Retinal pigment epithelial cell (primary cell): Measurements from ENCODE around the gene TTLL13.

Source experiments
- DNase-seq: peaks from one replicate; pipeline ENCODE4 v3.0.0-alpha.2; 2010; ENCODE audit warnings: low read depth
- H3K4me3 ChIP-seq: 2 replicates; pipeline ENCODE4 v1.5.1; 2011; ENCODE audit warnings: mild to moderate bottlenecking, low read length, control low read depth, moderate library complexity
- TF ChIP-seq, protein P1 (sequence below): conservative IDR thresholded peaks from 2 replicates; pipeline ENCODE4 v1.5.1; 2011; ENCODE audit warnings: low read depth, low read length, control low read depth, inconsistent platforms

The TTLL13 gene

DNA sequence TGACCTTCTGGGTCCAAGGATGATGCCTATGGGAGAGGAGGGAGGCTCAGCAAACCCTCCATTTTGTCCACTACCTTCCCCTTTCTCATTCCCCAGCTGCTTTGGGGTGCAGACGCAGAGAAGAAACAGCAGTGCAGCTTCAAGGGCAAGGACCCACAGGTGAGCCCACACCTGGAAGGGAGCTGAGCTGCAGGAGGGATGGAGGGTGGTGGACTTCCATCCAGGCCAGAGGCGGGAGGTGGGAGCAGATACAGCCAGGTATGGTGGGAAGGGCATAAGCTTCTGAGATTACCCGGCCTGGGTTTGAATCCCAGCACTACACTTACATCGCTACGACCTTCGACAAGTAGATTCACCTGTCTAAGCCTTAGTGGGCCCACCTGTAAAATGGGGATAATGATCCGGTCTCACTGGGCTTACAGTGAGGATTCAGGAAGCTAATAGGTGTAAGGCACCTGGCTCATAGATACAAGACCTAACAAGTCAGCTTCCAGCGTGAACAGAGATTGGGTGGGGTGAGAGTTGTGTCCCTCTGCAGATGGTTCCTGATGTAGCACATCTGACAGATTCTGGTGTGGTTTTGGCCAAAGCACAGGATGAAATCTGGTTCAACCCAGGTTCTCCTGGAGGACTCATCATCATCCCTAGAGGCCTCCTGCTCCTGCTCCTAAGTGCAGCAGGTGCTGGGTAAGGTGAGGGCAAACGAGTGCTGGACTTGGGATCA is 31.5 kb upstream of the TTLL13 start:
- no peak for DNase-seq
- TF ChIP-seq, protein P1, sequence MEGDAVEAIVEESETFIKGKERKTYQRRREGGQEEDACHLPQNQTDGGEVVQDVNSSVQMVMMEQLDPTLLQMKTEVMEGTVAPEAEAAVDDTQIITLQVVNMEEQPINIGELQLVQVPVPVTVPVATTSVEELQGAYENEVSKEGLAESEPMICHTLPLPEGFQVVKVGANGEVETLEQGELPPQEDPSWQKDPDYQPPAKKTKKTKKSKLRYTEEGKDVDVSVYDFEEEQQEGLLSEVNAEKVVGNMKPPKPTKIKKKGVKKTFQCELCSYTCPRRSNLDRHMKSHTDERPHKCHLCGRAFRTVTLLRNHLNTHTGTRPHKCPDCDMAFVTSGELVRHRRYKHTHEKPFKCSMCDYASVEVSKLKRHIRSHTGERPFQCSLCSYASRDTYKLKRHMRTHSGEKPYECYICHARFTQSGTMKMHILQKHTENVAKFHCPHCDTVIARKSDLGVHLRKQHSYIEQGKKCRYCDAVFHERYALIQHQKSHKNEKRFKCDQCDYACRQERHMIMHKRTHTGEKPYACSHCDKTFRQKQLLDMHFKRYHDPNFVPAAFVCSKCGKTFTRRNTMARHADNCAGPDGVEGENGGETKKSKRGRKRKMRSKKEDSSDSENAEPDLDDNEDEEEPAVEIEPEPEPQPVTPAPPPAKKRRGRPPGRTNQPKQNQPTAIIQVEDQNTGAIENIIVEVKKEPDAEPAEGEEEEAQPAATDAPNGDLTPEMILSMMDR: no peak
- H3K4me3 ChIP-seq: no peak overlapping the region

DNA sequence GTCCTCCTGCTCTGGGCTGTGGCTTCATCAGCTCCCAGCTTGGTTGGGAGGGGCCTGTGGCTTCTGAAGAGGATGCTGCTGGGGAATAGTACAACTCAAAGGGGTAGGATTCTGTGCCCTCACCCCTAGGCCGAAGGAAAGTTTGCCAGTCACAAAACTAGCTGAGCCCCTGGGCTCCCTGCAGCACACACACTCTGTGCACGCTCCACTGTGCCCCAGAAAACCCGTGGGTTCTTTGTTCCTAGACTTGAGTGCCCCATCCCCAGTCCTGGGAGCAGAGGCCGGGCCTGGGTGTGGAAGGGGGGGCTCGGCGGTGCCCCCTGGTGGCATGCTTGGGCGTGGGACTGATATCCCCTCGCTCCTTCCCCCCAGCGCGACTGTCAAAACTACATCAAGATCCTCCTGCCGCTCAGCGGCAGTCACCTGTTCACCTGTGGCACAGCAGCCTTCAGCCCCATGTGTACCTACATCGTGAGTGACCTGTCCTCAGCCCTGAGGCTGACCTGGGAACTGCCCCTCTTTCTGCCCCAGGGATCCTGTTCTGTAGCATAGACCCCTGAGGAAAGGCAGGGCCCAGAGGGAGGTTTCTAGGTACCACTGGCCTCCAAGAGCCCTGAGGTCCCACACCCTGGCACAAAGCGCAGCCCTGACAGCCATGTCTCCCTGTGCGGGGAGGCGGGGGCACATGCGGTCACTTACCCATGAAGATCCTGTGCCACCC is 29.8 kb upstream of the TTLL13 start:
- DNase-seq: no peak
- TF ChIP-seq, protein P1: peak; percentile 74
- no peak overlapping the region for H3K4me3 ChIP-seq

DNA sequence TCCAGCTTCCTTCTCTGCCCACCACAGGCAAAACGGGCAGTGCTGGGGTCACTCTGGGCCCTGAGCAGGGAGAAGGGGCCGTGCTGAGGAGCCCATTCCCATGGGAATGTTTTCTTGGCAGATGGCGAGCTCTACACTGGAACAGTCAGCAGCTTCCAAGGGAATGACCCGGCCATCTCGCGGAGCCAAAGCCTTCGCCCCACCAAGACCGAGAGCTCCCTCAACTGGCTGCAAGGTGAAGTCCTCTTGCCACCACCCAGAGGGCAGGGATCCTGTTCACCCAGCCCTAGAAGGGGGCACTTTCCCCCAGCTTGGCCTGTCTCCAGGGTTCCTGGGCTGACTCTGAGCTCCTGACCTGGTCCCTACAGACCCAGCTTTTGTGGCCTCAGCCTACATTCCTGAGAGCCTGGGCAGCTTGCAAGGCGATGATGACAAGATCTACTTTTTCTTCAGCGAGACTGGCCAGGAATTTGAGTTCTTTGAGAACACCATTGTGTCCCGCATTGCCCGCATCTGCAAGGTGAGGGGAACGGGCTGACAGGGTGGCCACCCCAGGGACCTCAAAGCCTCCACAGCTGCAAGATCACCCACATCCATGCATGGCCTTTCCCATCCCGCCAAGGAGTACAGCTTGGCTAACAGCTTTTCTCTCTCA is 28.0 kb upstream of the TTLL13 start:
- H3K4me3 ChIP-seq: no peak overlapping the region
- no peak for DNase-seq
- TF ChIP-seq, protein P1: peak; percentile 93

DNA sequence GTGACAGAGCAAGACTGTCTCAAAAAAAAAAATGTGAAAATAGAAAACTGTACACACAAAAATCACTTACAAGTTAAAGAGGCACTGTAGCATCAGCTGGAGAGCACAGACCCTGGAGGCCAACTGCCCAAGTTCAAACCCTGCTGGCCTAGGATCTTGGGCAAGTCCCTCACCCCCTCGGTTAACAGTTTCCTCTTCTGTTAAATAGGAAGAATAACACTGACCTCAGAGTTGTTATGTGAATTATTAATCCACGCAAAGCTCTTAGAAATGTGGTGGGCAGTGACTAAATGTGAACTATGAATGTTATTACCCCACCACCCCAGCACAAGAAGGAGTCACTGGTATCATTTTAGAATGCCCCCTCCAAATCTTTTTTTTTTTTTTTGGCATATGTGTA is 26.8 kb upstream of the TTLL13 start:
- no peak overlapping the region for H3K4me3 ChIP-seq
- TF ChIP-seq, protein P1: no peak
- no peak for DNase-seq

DNA sequence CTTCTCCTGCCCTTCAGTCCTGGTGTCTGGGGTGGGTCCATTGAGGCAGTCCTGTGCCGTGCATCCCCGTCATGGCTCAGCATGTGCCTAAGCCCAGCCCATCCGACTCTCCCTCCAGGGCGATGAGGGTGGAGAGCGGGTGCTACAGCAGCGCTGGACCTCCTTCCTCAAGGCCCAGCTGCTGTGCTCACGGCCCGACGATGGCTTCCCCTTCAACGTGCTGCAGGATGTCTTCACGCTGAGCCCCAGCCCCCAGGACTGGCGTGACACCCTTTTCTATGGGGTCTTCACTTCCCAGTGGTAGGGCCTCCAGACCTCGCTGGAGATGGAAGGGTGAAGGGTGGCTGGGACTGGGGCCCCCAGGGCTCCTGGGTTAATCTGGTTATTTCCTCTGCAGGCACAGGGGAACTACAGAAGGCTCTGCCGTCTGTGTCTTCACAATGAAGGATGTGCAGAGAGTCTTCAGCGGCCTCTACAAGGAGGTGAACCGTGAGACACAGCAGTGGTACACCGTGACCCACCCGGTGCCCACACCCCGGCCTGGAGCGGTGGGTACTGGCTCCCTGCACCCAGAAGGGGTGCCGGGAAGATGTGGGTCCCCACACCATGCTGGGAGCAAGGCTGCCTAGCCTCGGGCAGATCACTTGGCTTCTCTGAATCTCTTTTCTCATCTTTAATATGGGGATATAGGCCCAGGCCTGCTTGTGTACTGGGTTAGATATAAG is 25.8 kb upstream of the TTLL13 start:
- no peak for DNase-seq
- TF ChIP-seq, protein P1: no peak
- H3K4me3 ChIP-seq: no peak overlapping the region

DNA sequence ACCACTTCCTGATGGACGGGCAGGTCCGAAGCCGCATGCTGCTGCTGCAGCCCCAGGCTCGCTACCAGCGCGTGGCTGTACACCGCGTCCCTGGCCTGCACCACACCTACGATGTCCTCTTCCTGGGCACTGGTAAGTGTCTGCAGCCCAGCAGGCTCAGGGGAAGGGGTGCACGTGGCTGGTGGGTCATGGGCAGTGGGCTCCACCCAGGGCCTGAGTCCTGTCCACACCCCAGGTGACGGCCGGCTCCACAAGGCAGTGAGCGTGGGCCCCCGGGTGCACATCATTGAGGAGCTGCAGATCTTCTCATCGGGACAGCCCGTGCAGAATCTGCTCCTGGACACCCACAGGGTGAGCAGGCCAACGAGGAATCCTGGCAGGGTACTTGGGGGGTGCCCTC is 24.3 kb upstream of the TTLL13 start:
- no peak for DNase-seq
- no peak overlapping the region for H3K4me3 ChIP-seq
- TF ChIP-seq, protein P1: no peak
